GM23248 (cell line): Measurements from ENCODE around the gene GSC2.

Source experiments
- EZH2 ChIP-seq: fragments of 200-600 bp; sonication (generic); IDR thresholded peaks from 2 replicates; pipeline ENCODE4 v1.6.1; 2018; ENCODE audit warnings: antibody characterized with exemption, mild to moderate bottlenecking; ENCODE audit not compliant: insufficient read depth, poor library complexity, severe bottlenecking
- EZH2phosphoT487 ChIP-seq: fragments of 200-600 bp; sonication (generic); IDR thresholded peaks from 2 replicates; pipeline ENCODE4 v1.6.1; 2018; ENCODE audit warnings: antibody characterized with exemption, moderate library complexity, mild to moderate bottlenecking, low read depth; ENCODE audit not compliant: insufficient read depth

DNA sequence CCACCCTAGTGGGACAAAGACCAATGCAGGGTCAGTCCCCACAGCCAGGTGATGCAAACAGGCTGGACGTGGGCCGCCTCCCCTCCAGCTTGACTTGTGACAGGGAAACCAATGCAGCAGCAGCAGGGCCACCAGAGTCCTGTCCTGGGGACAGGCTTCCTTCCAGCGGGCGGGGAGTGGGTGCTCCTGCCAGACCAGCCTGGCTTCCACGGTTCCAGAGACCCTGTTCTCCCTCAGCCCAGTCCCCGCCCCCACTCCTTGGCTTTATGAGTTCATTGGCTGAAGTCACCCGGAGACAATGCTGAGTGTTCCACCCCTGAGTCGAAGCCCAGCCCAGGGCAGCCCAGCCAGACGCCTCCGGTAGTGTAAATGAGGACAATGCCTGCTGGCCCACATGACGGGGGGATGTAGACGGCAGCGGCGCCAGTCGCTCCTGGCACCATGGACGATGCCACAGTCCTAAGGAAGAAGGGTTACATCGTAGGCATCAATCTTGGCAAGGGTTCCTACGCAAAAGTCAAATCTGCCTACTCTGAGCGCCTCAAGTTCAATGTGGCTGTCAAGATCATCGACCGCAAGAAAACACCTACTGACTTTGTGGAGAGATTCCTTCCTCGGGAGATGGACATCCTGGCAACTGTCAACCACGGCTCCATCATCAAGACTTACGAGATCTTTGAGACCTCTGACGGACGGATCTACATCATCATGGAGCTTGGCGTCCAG, 19.0 kb downstream of the GSC2 start, which contains the start of gene TSSK2:
- no peak for TF ChIP-seq EZH2
- no peak for TF ChIP-seq EZH2phosphoT487
